ENCODE data around the gene ELMO1. TPM values are rescaled to one million over a fixed set of nuclear protein-coding genes. Genes with fewer than 3 reads are reported as not detected.

Gene ELMO1
- total and polyA plus RNA-seq, 2 experiments from 2014 or later = 6.5 to 24.9 TPM

DNA sequence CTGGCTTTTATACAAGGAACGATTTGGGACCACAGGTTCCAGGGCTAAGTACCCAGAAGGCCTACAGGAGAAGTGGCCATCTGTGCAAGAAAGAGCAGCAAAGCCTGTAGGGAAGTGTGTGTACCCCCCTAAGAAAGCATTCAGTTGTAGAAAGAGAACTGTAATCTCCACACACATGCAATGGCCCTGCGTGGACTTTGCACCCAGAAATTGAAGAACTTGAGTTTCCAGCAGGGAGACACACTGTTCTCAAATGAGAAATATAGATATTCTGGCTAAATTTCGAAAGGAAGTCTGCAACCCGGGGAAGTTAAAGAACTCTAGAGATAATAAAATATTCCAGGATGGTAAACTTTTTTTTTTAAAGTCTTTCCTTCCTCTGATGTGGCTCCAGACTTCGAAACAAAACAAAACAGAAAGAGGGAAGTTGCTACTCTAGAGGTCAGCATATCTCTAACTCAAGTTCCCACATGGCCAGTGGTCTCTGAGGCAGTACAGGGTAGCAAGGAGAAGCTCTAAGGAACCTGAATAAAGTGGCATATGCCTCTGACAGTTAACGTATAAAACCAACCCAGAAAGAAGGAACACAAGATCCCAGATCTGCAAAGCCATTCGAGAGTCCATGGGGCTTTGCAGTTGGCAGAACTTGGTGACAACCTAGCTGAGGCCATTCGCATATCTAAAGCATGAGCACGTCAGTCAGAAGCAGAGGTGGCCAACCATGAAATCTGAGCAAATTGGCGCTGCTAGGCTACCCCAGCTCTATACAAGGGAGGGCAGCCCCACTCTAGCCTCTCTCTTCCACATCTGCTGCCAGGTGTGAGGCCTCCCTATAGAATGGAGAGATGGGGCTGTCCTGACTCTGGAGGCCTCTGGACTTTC, 56.6 kb downstream of the ELMO1 start (continued):
- TF ChIP-seq, protein P1, sequence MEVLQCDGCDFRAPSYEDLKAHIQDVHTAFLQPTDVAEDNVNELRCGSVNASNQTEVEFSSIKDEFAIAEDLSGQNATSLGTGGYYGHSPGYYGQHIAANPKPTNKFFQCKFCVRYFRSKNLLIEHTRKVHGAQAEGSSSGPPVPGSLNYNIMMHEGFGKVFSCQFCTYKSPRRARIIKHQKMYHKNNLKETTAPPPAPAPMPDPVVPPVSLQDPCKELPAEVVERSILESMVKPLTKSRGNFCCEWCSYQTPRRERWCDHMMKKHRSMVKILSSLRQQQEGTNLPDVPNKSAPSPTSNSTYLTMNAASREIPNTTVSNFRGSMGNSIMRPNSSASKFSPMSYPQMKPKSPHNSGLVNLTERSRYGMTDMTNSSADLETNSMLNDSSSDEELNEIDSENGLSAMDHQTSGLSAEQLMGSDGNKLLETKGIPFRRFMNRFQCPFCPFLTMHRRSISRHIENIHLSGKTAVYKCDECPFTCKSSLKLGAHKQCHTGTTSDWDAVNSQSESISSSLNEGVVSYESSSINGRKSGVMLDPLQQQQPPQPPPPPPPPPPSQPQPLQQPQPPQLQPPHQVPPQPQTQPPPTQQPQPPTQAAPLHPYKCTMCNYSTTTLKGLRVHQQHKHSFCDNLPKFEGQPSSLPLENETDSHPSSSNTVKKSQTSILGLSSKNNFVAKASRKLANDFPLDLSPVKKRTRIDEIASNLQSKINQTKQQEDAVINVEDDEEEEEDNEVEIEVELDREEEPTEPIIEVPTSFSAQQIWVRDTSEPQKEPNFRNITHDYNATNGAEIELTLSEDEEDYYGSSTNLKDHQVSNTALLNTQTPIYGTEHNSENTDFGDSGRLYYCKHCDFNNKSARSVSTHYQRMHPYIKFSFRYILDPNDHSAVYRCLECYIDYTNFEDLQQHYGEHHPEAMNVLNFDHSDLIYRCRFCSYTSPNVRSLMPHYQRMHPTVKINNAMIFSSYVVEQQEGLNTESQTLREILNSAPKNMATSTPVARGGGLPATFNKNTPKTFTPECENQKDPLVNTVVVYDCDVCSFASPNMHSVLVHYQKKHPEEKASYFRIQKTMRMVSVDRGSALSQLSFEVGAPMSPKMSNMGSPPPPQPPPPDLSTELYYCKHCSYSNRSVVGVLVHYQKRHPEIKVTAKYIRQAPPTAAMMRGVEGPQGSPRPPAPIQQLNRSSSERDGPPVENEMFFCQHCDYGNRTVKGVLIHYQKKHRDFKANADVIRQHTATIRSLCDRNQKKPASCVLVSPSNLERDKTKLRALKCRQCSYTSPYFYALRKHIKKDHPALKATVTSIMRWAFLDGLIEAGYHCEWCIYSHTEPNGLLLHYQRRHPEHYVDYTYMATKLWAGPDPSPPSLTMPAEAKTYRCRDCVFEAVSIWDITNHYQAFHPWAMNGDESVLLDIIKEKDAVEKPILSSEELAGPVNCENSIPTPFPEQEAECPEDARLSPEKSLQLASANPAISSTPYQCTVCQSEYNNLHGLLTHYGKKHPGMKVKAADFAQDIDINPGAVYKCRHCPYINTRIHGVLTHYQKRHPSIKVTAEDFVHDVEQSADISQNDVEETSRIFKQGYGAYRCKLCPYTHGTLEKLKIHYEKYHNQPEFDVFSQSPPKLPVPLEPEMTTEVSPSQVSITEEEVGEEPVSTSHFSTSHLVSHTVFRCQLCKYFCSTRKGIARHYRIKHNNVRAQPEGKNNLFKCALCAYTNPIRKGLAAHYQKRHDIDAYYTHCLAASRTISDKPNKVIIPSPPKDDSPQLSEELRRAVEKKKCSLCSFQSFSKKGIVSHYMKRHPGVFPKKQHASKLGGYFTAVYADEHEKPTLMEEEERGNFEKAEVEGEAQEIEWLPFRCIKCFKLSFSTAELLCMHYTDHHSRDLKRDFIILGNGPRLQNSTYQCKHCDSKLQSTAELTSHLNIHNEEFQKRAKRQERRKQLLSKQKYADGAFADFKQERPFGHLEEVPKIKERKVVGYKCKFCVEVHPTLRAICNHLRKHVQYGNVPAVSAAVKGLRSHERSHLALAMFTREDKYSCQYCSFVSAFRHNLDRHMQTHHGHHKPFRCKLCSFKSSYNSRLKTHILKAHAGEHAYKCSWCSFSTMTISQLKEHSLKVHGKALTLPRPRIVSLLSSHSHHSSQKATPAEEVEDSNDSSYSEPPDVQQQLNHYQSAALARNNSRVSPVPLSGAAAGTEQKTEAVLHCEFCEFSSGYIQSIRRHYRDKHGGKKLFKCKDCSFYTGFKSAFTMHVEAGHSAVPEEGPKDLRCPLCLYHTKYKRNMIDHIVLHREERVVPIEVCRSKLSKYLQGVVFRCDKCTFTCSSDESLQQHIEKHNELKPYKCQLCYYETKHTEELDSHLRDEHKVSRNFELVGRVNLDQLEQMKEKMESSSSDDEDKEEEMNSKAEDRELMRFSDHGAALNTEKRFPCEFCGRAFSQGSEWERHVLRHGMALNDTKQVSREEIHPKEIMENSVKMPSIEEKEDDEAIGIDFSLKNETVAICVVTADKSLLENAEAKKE (CRISPR knock-in tag; IDR thresholded peaks at IDR 0.05) = no peak
- TF ChIP-seq EZH2 (IDR thresholded peaks at IDR 0.05; ENCODE audit: low read depth, unreplicated experiment) = no peak
- no peak for TF ChIP-seq CREB1 (CRISPR knock-in tag; IDR thresholded peaks at IDR 0.05; ENCODE audit: low read depth)
- TF ChIP-seq, protein P2, sequence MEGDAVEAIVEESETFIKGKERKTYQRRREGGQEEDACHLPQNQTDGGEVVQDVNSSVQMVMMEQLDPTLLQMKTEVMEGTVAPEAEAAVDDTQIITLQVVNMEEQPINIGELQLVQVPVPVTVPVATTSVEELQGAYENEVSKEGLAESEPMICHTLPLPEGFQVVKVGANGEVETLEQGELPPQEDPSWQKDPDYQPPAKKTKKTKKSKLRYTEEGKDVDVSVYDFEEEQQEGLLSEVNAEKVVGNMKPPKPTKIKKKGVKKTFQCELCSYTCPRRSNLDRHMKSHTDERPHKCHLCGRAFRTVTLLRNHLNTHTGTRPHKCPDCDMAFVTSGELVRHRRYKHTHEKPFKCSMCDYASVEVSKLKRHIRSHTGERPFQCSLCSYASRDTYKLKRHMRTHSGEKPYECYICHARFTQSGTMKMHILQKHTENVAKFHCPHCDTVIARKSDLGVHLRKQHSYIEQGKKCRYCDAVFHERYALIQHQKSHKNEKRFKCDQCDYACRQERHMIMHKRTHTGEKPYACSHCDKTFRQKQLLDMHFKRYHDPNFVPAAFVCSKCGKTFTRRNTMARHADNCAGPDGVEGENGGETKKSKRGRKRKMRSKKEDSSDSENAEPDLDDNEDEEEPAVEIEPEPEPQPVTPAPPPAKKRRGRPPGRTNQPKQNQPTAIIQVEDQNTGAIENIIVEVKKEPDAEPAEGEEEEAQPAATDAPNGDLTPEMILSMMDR (conservative IDR thresholded peaks at IDR 0.05; ENCODE audit: low read depth in 2 of 2) = no peak
- no peak for TF ChIP-seq NANOG (IDR thresholded peaks at IDR 0.05; ENCODE audit: borderline replicate concordance)
- TF ChIP-seq ZNF114 (CRISPR knock-in tag; IDR thresholded peaks at IDR 0.05) = no peak

Measured in GM23338 (cell line).